HG03045 (cell line): ENCODE data around the gene ZSCAN22.
A peak's percentile ranks its signal among the peaks of the same experiment; 100 is the strongest.
"Not testable (repeated sequence)": the region's sequence is repeated elsewhere in the genome, so short reads cannot be mapped to it uniquely, and the experiment has no call there.

ENCODE experiments used
- ATAC-seq: cut with Tn5 transposase; IDR thresholded peaks from one replicate; pipeline ENCODE4 v1.9.1; 2021; ENCODE audit warnings: mild to moderate bottlenecking, moderate library complexity; ENCODE audit not compliant: unreplicated experiment

ZSCAN22 gene

DNA sequence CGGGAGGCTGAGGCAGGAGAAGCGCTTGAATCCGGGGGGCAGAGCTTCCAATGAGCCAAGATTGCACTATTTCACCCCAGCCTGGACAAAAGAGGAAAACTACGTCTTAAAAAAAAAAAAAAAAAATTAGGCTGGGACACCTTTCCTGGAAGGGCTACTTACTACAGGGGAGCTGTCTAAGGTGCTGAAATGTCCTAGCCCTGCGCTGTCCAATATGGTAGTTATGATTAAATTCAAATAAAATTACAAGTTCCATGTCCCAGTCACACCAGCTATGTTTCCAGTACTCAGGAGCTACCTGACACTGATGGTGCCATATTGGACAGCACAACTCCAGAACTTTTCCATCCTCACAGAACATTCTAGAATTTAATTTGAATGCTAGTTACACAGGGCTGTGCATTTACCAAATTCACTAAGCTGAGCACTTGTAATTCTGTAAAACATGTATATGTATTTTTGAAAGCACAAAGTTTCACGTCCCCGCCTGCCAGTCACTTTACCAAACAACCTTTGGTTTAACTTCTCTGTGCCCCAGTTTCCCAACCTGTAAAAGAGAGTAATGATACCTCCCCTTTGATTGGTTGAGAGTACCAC is 9.2 kb upstream of the ZSCAN22 start:
- no peak for ATAC-seq

DNA sequence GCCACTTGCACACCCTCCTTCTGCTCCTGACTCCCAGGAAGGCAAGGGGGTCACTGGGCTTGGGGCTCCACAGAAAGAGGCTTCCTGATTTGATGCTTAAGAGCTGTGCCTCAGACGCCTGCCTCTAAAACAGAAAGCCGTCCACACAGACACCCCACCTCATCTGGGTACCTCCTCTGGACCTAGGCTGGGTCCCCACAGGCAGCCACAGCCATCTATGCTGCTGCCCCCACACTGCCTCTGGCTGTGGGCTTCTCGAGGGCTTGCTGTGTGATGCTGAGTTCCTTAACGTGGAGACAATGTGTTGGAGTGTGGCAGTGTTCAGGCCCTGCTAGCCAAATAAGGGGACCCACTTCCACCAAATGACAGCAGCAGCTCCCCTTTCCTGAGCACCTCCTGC is 8.5 kb upstream of the ZSCAN22 start:
- ATAC-seq, result no peak

DNA sequence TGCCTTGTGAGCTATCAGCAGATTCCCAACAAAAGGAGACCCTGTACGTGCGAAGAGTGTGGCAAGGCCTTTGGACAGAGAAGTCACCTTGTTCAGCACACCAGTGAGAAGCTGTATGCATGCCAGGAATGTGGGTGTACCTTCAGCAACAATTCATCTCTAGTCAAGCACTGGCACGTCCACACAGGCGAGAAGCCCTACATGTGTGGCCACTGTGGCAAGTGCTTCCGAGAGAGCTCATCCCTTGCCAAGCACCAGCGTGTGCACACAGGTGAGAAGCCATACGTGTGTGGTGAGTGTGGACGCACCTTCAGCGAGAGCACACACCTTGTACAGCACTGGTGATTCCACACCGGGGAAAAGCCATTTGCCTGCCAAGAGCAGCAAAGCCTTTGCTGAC is 7.6 kb upstream of the ZSCAN22 start:
- no peak for ATAC-seq

DNA sequence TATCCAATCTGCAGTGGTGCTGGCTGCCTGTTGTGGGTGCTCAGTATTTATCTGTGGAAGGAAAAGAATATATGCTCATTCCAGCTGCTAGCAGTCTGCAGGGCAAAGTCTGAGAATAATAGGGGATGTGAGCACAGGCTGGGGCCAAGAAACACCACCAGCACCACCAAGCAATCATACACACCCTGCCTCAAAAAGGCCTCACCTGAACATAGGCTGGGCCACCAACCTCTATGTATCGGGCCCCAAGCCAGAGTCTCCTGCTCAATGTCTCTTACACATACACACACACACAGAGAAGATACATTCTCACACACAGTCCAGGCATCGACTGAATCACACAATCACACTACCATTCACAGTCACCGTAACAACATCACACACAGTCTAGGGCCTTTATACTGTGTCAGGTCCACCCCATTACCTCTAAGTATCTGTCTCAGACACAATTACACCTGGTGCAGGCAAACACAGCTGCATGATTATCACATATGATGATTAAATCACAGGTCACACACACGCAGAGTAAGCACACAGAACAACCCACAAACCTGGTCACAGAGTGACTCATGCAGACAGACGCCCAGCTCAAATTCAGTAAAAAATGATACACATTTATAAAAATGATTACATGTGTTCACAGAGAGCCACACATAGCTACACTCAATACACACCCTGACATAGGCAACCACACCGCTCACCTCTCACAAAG is 1.3 kb upstream of the ZSCAN22 start:
- no peak for ATAC-seq

DNA sequence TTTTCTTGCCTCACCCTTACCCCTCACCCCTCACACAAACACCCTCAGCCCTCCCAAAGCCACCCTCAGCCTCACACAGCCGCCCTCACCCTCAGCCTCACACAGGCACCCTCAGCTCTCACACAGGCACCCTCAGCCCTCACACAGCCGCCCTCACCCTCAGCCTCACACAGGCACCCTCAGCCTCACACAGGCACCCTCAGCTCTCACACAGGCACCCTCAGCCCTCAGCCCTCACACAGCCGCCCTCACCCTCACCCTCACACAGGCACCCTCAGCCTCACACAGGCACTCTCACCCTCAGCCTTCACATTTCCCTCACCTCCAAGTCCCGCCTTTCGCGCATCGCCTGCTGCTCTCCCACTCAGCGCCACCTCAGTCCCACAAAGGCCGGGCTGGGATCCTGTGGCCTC is 287 bp upstream of the ZSCAN22 start:
- no peak for ATAC-seq

- no peak for ATAC-seq
These were observed 2.2 kb downstream of the ZSCAN22 start for GRCh38 chr19:58328999-58329398.

- no peak for ATAC-seq
These were observed 3.7 kb downstream of the ZSCAN22 start for GRCh38 chr19:58330458-58330857.

DNA sequence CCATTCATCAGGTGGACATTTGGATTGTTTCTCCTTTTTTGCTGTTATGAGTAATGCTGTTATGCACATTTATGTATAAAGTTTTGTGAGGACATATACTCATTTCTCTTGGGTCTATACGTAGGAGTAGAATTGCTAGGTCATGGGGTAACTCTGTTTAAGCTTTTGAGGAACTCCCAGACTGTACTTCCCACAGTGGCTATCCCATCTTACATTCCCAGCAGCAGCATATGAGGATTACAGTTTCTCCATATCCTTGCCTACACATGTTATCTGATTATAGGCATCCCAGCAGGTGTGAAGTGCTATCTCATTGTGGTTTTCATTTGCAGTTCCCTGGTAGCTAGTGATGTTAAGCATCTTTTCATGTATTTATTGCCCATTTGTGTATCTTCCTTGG is 5.9 kb downstream of the ZSCAN22 start:
- no peak for ATAC-seq

GRCh38 chr19:58334691-58335249 is 8.0 kb downstream of the ZSCAN22 start:
- no peak for ATAC-seq

DNA sequence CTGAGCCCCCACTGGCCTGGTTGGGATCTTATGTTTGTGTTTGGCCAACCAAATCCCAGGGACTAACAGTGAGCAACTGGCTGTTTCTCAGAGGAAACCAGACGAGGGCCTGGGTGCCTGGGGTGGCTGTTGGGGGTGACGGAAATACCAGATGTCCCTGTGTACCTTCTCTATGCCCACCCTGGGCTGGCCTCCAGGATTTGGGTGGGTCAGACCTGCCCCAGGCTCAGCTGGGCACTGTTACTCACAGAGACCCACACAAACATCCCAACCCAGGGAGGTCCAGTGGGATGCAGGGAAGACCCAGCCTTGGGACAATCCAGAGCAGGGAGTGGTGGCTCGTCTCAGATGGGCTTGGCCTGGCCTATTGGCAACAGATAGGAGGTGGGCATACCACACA is 8.8 kb downstream of the ZSCAN22 start:
- no peak for ATAC-seq

DNA sequence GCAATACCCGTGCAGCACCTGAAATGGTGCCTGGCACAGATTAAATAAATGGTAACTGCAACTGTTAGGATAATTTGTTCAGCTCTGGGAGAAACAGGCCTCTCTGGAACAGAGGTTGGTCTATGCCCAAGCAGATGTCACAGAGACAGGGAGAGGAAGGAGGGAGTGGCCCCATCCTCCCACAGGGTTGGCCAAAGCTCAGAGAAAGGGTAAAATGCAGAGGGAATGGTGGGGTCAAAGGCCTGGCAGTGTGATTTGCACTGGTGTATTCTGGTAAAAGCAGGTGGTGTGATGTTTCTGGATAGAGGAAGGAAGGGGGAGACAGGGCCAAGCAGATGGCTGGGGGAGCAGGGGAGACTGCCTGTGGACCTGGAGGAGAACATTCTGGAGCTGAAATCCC is 9.4 kb downstream of the ZSCAN22 start:
- ATAC-seq, result no peak

DNA sequence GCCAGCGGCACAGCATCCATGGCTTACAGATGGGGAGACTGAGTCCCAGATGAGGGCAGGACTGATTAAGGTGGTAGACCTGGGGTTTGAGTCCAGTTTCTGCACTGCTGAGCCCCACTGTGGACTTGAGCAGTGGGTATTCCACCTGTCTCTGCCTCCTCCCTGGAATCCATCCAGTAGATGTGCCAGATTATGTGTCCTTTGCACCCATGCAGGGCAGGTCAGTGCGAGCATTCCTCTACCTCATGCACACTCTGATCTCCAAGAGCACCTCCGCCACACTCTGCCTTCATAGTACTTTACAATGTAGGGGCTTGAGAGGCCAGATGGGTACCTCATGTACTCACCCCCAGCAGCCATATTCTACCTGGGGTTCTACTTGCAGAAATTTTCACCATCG is 10.0 kb downstream of the ZSCAN22 start:
- ATAC-seq, result no peak

DNA sequence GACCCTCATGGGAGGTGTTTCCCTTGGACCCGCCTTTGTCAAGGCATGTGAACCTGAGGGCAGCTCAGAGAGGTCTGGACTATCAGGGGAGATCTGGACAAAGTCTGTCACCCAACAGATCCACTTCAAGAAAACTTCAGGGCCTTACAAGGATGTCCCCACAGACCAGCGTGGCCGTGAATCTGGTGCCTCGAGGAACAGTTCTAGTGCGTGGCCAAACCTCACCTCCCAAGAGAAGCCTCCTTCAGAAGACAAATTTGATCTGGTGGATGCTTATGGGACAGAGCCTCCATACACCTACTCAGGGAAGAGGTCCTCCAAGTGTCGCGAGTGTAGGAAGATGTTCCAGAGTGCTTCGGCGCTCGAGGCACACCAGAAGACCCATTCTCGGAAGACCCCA is 11.5 kb downstream of the ZSCAN22 start:
- ATAC-seq, result no peak

- no peak for ATAC-seq
These were observed 12.2 kb downstream of the ZSCAN22 start for GRCh38 chr19:58338825-58339558.

DNA sequence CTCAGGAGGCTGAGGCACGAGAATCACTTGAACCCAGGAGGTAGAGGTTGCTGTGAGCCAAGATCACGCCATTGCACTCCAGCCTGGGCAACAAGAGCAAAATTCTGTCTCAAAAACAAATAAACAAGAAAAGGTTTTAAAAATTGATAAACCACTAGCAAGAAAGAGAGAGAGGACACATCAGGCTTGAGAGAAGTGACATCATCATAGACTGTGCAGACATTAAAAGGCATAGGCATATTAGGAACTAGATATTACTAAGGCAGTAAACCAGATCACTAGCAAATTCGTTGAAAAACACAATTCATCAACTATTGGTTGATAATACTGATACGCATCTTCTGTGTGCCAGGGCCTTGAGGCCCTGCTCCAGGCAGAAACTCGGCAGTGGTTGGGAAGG is 18.8 kb downstream of the ZSCAN22 start:
- ATAC-seq, result no peak

- peak; percentile 80 for ATAC-seq
These were observed 20.5 kb downstream of the ZSCAN22 start for GRCh38 chr19:58346961-58347929.

- not testable (repeated sequence) for ATAC-seq
These were observed 21.3 kb downstream of the ZSCAN22 start for GRCh38 chr19:58348080-58348479.

- no peak for ATAC-seq
These were observed 22.8 kb downstream of the ZSCAN22 start for GRCh38 chr19:58349590-58349989.

- ATAC-seq, result no peak
These were observed 23.4 kb downstream of the ZSCAN22 start for GRCh38 chr19:58350001-58350861.
